Left lung (tissue), 10 donors: Measurements from ENCODE around the gene STK11. TPM values are rescaled to one million over a fixed set of nuclear protein-coding genes. Genes with fewer than 3 reads are reported as not detected.

Source experiments
- ATAC-seq: fragments of 200-7000 bp; cut with Tn5 transposase; one replicate; pipeline ENCODE4 v1.9.1; 2020; ENCODE audit warnings: moderate library complexity
- DNase-seq, 4 donors: peaks; one replicate each; pipeline ENCODE4 v3.0.0-alpha.2; 2013 to 2020
- H3K27ac ChIP-seq, 2 donors: fragments of 200-600 bp; sonication (generic) in 1 of 2; one replicate each; pipeline versions ENCODE4 v1.5.0 to v1.8.0; 2020 to 2021
- H3K27me3 ChIP-seq, 2 donors: fragments of 200-600 bp; sonication (generic) in 1 of 2; one replicate each; pipeline versions ENCODE4 v1.5.0 to v1.8.0; 2020 to 2021
- H3K36me3 ChIP-seq, 2 donors: fragments of 200-600 bp; sonication (generic) in 1 of 2; one replicate each; pipeline versions ENCODE4 v1.5.0 to v1.8.0; 2020 to 2021
- H3K4me1 ChIP-seq, 2 donors: fragments of 200-600 bp; one replicate each; pipeline ENCODE4 v1.8.0; 2021
- H3K4me3 ChIP-seq, 2 donors: fragments of 200-600 bp; sonication (generic) in 1 of 2; one replicate each; pipeline versions ENCODE4 v1.5.0 to v1.8.0; 2020 to 2021; ENCODE audit warnings: mild to moderate bottlenecking in 1 of 2
- H3K9me3 ChIP-seq, 2 donors: fragments of 200-600 bp; sonication (generic) in 1 of 2; one replicate each; pipeline versions ENCODE4 v1.5.0 to v1.8.0; 2020 to 2021
- CTCF ChIP-seq, 2 donors: fragments of 200-600 bp; sonication (generic) in 1 of 2; IDR thresholded peaks; one replicate each; pipeline versions ENCODE4 v1.5.0 to v1.8.0; 2021; ENCODE audit warnings: antibody characterized with exemption in 2 of 2
- intact Hi-C, 2 donors: fragments of 100-400 bp; cut with DNase I; formaldehyde crosslinking; loops; one replicate each; pipeline versions ENCODE4 v1.11.2 to v1.14.2; 2022
- polyA plus RNA-seq, 6 donors: library from polyadenylated mRNA; unstranded; fragments of 120-200 nt; gene quantifications; one replicate each; pipeline ENCODE4 v1.2.1, GENCODE V29; 2013; ENCODE audit not compliant: insufficient read length in 6 of 6
- total RNA-seq, 2 donors: library from RNA; stranded (reverse); fragmentation: NEBNext Ultra II Directional; extraction: Animal tissue kit (Norgen Biotek cat#: 25700); gene quantifications; one replicate each; pipeline ENCODE4 v1.2.1, GENCODE V29; 2021
- donor health status: DM: no; HTN: yes; CAD: no.
- donor health status: DM: no; HTN: no; CAD: no.

STK11 gene
- total and polyA plus RNA-seq, 8 donors = 42.6 to 58.4 (median 51.1) TPM

- TF ChIP-seq CTCF (IDR thresholded peaks at IDR 0.05) = no peak
- no peak for ATAC-seq
These were observed 42.9 kb upstream of the STK11 start for GRCh38 chr19:1162404-1163282.

GRCh38 chr19:1163283-1163933 lies 42.2 kb upstream of the STK11 start:
- peak overlapping the region in 1 of 2 donors; percentile 64 for H3K27ac ChIP-seq
- ATAC-seq = peak; percentile 6
- TF ChIP-seq CTCF (IDR thresholded peaks at IDR 0.05) = no peak

More at GRCh38 chr19:1162404-1163282, 42.9 kb upstream of the STK11 start:
- Histone ChIP-seq H3K36me3 (peaks cover 0 to 28% of the 10 kb centered on the region in 2 donors), H3K4me1 (peaks cover 0 to 51% of the 10 kb centered on the region in 2 donors), H3K27me3 (no peaks in the 10 kb centered on the region), H3K4me3 (no peak overlapping the region), H3K27ac (peak overlapping the region in 1 of 2 donors; percentile 64), H3K9me3 (no peaks in the 10 kb centered on the region)
- no peak for DNase-seq
- intact Hi-C loops = no loop called here

GRCh38 chr19:1163934-1164683 lies 41.5 kb upstream of the STK11 start:
- no peaks in the 10 kb centered on the region for H3K27me3 ChIP-seq
- no peak for TF ChIP-seq CTCF (IDR thresholded peaks at IDR 0.05)
- H3K36me3 ChIP-seq = peaks cover 0 to 33% of the 10 kb centered on the region in 2 donors
- H3K4me3 ChIP-seq = no peak overlapping the region
- no peak for ATAC-seq
- intact Hi-C loops = no loop called here
- peak in 1 of 4 donors; percentile 73 for DNase-seq
- no peaks in the 10 kb centered on the region for H3K9me3 ChIP-seq
- peak overlapping the region in 1 of 2 donors; percentile 64 for H3K27ac ChIP-seq
- peaks cover 12 to 66% of the 10 kb centered on the region in 2 donors for H3K4me1 ChIP-seq

More at GRCh38 chr19:1163283-1163933, 42.2 kb upstream of the STK11 start:
- Histone ChIP-seq H3K9me3 (no peaks in the 10 kb centered on the region), H3K4me3 (no peak overlapping the region), H3K27me3 (no peaks in the 10 kb centered on the region), H3K4me1 (peaks cover 8 to 59% of the 10 kb centered on the region in 2 donors), H3K36me3 (peaks cover 0 to 28% of the 10 kb centered on the region in 2 donors)
- intact Hi-C loops = no loop called here
- peak in 2 of 4 donors; percentile 65 to 83 for DNase-seq

- Histone ChIP-seq H3K27ac (peak overlapping the region in 1 of 2 donors; percentile 58), H3K27me3 (no peaks in the 10 kb centered on the region), H3K4me3 (no peak overlapping the region), H3K4me1 (peaks cover 16 to 72% of the 10 kb centered on the region in 2 donors), H3K36me3 (peaks cover 0 to 36% of the 10 kb centered on the region in 2 donors), H3K9me3 (no peaks in the 10 kb centered on the region)
- no peak for TF ChIP-seq CTCF (IDR thresholded peaks at IDR 0.05)
- DNase-seq = peak in 1 of 4 donors; percentile 86
- ATAC-seq = no peak
- intact Hi-C loops = no loop called here
These were observed 40.7 kb upstream of the STK11 start for GRCh38 chr19:1164684-1165531.
